Measurements from ENCODE around the gene MYOM3. TPM values are rescaled to one million over a fixed set of nuclear protein-coding genes. Genes with fewer than 3 reads are reported as not detected.

Gene MYOM3
- polyA plus RNA-seq, 1 donor (not counting 4 experiments of a cell fraction or from before 2014, with no cell fraction given), result 0.49 TPM

- H3K4me3 ChIP-seq (ENCODE audit: control insufficient read depth in 2 of 3, extremely low read depth in 1 of 3, insufficient read depth in 2 of 3, low read depth in 1 of 3, low read length in 3 of 3), result no peak overlapping the region
- H3K4me1 ChIP-seq (ENCODE audit: control insufficient read depth, extremely low read depth, insufficient read depth, low read length), result peaks cover 16% of the 10 kb centered on the region
- no peaks in the 10 kb centered on the region for H3K9me3 ChIP-seq (ENCODE audit: control insufficient read depth, low read depth, low read length)
- H4K20me1 ChIP-seq (ENCODE audit: control insufficient read depth, extremely low read depth, insufficient read depth, low read length), result no peaks in the 10 kb centered on the region
- FAIRE-seq, result no peak
- H3K9me1 ChIP-seq (ENCODE audit: control insufficient read depth, extremely low read depth, insufficient read depth, low read length), result no peaks in the 10 kb centered on the region
- dilution Hi-C loops (cut with MboI; ENCODE audit: extremely low pct_ligation_motif_present, low sequenced_read_pairs), result no loop called here
- H3K36me3 ChIP-seq (ENCODE audit: control insufficient read depth in 2 of 2, extremely low read depth in 1 of 2, insufficient read depth in 2 of 2, low read length in 2 of 2), result no peaks in the 10 kb centered on the region
- H3K79me2 ChIP-seq (ENCODE audit: control insufficient read depth, insufficient read depth, low read length), result no peaks in the 10 kb centered on the region
- no peak overlapping the region for H2AFZ ChIP-seq (ENCODE audit: control insufficient read depth, low read length)
- no peak for DNase-seq (ENCODE audit: low read depth, low spot score)
- TF ChIP-seq, protein P1, sequence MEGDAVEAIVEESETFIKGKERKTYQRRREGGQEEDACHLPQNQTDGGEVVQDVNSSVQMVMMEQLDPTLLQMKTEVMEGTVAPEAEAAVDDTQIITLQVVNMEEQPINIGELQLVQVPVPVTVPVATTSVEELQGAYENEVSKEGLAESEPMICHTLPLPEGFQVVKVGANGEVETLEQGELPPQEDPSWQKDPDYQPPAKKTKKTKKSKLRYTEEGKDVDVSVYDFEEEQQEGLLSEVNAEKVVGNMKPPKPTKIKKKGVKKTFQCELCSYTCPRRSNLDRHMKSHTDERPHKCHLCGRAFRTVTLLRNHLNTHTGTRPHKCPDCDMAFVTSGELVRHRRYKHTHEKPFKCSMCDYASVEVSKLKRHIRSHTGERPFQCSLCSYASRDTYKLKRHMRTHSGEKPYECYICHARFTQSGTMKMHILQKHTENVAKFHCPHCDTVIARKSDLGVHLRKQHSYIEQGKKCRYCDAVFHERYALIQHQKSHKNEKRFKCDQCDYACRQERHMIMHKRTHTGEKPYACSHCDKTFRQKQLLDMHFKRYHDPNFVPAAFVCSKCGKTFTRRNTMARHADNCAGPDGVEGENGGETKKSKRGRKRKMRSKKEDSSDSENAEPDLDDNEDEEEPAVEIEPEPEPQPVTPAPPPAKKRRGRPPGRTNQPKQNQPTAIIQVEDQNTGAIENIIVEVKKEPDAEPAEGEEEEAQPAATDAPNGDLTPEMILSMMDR (optimal IDR thresholded peaks at IDR 0.05 in 1 of 3, IDR thresholded peaks at IDR 0.05 in 1 of 3, conservative IDR thresholded peaks at IDR 0.05 in 1 of 3; ENCODE audit: extremely low read depth in 1 of 3, insufficient read depth in 2 of 3, low read length in 3 of 3), result no peak
- no peak for TF ChIP-seq EZH2 (IDR thresholded peaks at IDR 0.05; ENCODE audit: low read length)
- H3K9ac ChIP-seq (ENCODE audit: control insufficient read depth, extremely low read depth, insufficient read depth, low read length), result no peak overlapping the region
- H3K27ac ChIP-seq (ENCODE audit: control insufficient read depth, insufficient read depth, low read length), result no peak overlapping the region
- H3K4me2 ChIP-seq (ENCODE audit: control insufficient read depth, extremely low read depth, insufficient read depth, low read depth, low read length), result no peak overlapping the region
- H3K27me3 ChIP-seq (ENCODE audit: control insufficient read depth, extremely low read depth, insufficient read depth, low read length), result no peaks in the 10 kb centered on the region
These were observed 69.6 kb downstream of the MYOM3 start for GRCh38 chr1:24042315-24042714.

- TF ChIP-seq, protein P1 (optimal IDR thresholded peaks at IDR 0.05 in 1 of 3, IDR thresholded peaks at IDR 0.05 in 1 of 3, conservative IDR thresholded peaks at IDR 0.05 in 1 of 3; ENCODE audit: extremely low read depth in 1 of 3, insufficient read depth in 2 of 3, low read length in 3 of 3), result no peak
These were observed 75.8 kb downstream of the MYOM3 start for GRCh38 chr1:24036088-24036487.

More at GRCh38 chr1:24036088-24036487, 75.8 kb downstream of the MYOM3 start:
- Histone ChIP-seq H2AFZ (ENCODE audit: control insufficient read depth, low read length) (no peak overlapping the region), H4K20me1 (ENCODE audit: control insufficient read depth, extremely low read depth, insufficient read depth, low read length) (no peaks in the 10 kb centered on the region), H3K4me1 (ENCODE audit: control insufficient read depth, extremely low read depth, insufficient read depth, low read length) (no peaks in the 10 kb centered on the region), H3K4me2 (ENCODE audit: control insufficient read depth, extremely low read depth, insufficient read depth, low read depth, low read length) (no peak overlapping the region), H3K27me3 (ENCODE audit: control insufficient read depth, extremely low read depth, insufficient read depth, low read length) (no peaks in the 10 kb centered on the region), H3K9ac (ENCODE audit: control insufficient read depth, extremely low read depth, insufficient read depth, low read length) (no peak overlapping the region), H3K79me2 (ENCODE audit: control insufficient read depth, insufficient read depth, low read length) (no peaks in the 10 kb centered on the region), H3K9me3 (ENCODE audit: control insufficient read depth, low read depth, low read length) (no peaks in the 10 kb centered on the region), H3K27ac (ENCODE audit: control insufficient read depth, insufficient read depth, low read length) (no peak overlapping the region), H3K36me3 (ENCODE audit: control insufficient read depth in 2 of 2, extremely low read depth in 1 of 2, insufficient read depth in 2 of 2, low read length in 2 of 2) (no peaks in the 10 kb centered on the region), H3K9me1 (ENCODE audit: control insufficient read depth, extremely low read depth, insufficient read depth, low read length) (no peaks in the 10 kb centered on the region), H3K4me3 (ENCODE audit: control insufficient read depth in 2 of 3, extremely low read depth in 1 of 3, insufficient read depth in 2 of 3, low read depth in 1 of 3, low read length in 3 of 3) (no peak overlapping the region)
- dilution Hi-C loops (cut with MboI; ENCODE audit: extremely low pct_ligation_motif_present, low sequenced_read_pairs), result no loop called here
- DNase-seq (ENCODE audit: low read depth, low spot score) (no peak), FAIRE-seq (no peak)
